SK-N-SH (cell line): ENCODE results near the gene KRT73. TPM values are rescaled to one million over a fixed set of nuclear protein-coding genes. Genes with fewer than 3 reads are reported as not detected.

ENCODE experiments used
- CTCF ChIA-PET: fragments of 300-600, 350-600 bp; formaldehyde crosslinking; extraction: SDS; loops from one replicate; lab custom pipeline; 2021; lab: Yijun Ruan, JAX
- POLR2A ChIA-PET: fragments of 350-600 bp; sonication (Branson Sonifier 250); formaldehyde crosslinking; extraction: SDS; loops from one replicate; lab custom pipeline; 2020; ENCODE audit warnings: antibody characterized with exemption, inconsistent platforms; lab: Yijun Ruan, JAX
- DNase-seq: peaks from one replicate; pipeline ENCODE4 v3.0.0; 2012
- H2AFZ ChIP-seq: fragments of 200-600 bp; sonication (generic); 2 replicates; pipeline ENCODE4 v1.8.1; 2016; ENCODE audit warnings: antibody characterized with exemption, mild to moderate bottlenecking, low read depth
- H3F3A ChIP-seq: fragments of 200-600 bp; sonication (generic); replicated peaks from 2 replicates; pipeline ENCODE3; 2016; ENCODE audit warnings: antibody characterized with exemption, mild to moderate bottlenecking; ENCODE audit not compliant: insufficient read depth
- H3K27ac ChIP-seq, 2 experiments: fragments of 200-500 bp in 1 of 2; fragments of 200-600 bp in 1 of 2; sonication (Bioruptor generic) in 1 of 2; sonication (generic), shearing (Covaris generic) in 1 of 2; 2 replicates each; pipeline versions ENCODE4 v1.5.1 to v1.6.1; 2014 to 2016; ENCODE audit warnings: low read depth in 2 of 2, inconsistent platforms in 1 of 2, low read length in 1 of 2, mild to moderate bottlenecking in 1 of 2, mixed read lengths in 1 of 2
- H3K27me3 ChIP-seq: fragments of 200-600 bp; sonication (generic), shearing (Covaris generic); 2 replicates; pipeline ENCODE4 v1.6.1; 2016; ENCODE audit warnings: mixed run types; ENCODE audit not compliant: insufficient read depth
- H3K36me3 ChIP-seq, 2 experiments: fragments of 200-500 bp in 1 of 2; fragments of 200-600 bp in 1 of 2; sonication (Bioruptor generic) in 1 of 2; sonication (generic) in 1 of 2; replicated peaks in 1 of 2; 2 replicates each; pipeline versions ENCODE3 to v1.5.1; 2014 to 2016; ENCODE audit warnings: low read length in 1 of 2, mild to moderate bottlenecking in 1 of 2; ENCODE audit not compliant: insufficient read depth in 2 of 2, control insufficient read depth in 1 of 2
- H3K4me1 ChIP-seq, 2 experiments: fragments of 200-500 bp in 1 of 2; fragments of 200-600 bp in 1 of 2; sonication (Bioruptor generic) in 1 of 2; sonication (generic), shearing (Covaris generic) in 1 of 2; 2 replicates each; pipeline versions ENCODE4 v1.5.1 to v1.6.1; 2014 to 2016; ENCODE audit warnings: low read depth in 1 of 2, low read length in 1 of 2, mixed run types in 1 of 2; ENCODE audit not compliant: insufficient read depth in 2 of 2, control insufficient read depth in 1 of 2
- H3K4me2 ChIP-seq: fragments of 200-600 bp; sonication (generic), shearing (Covaris generic); 2 replicates; pipeline ENCODE4 v1.6.1; 2017; ENCODE audit warnings: mixed run types
- H3K4me3 ChIP-seq, 2 experiments: fragments of 200-500 bp in 1 of 2; fragments of 200-600 bp in 1 of 2; sonication (Bioruptor generic) in 1 of 2; sonication (generic), shearing (Covaris generic) in 1 of 2; 2 replicates each; pipeline versions ENCODE4 v1.5.1 to v1.8.1; 2014 to 2016; ENCODE audit warnings: low read depth in 2 of 2, inconsistent platforms in 1 of 2, low read length in 1 of 2, mild to moderate bottlenecking in 1 of 2, mixed read lengths in 1 of 2, moderate library complexity in 1 of 2
- H3K79me2 ChIP-seq: fragments of 200-600 bp; sonication (generic); 2 replicates; pipeline ENCODE4 v1.8.1; 2017; ENCODE audit warnings: mild to moderate bottlenecking; ENCODE audit not compliant: insufficient read depth
- H3K9ac ChIP-seq: fragments of 200-600 bp; sonication (generic); 2 replicates; pipeline ENCODE4 v1.6.1; 2017; ENCODE audit warnings: mixed run types
- H3K9me2 ChIP-seq: fragments of 200-600 bp; sonication (generic); 2 replicates; pipeline ENCODE4 v1.6.1; 2017; ENCODE audit warnings: mixed run types
- H3K9me3 ChIP-seq: fragments of 200-600 bp; sonication (generic); 2 replicates; pipeline ENCODE4 v1.6.1; 2017; ENCODE audit warnings: mixed run types, mild to moderate bottlenecking, moderate library complexity
- H4K20me1 ChIP-seq: fragments of 200-600 bp; sonication (generic); 2 replicates; pipeline ENCODE4 v1.6.1; 2017; ENCODE audit warnings: mild to moderate bottlenecking, mixed run types; ENCODE audit not compliant: insufficient read depth
- CHD2 ChIP-seq: fragments of 150-350 bp; IDR thresholded peaks from 2 replicates; pipeline ENCODE4 v1.6.1; 2018; ENCODE audit warnings: low read length; ENCODE audit not compliant: partially characterized antibody
- CTCF ChIP-seq: fragments of 200-600 bp; sonication (generic); IDR thresholded peaks from 2 replicates; pipeline ENCODE4 v1.6.1; 2017; ENCODE audit warnings: antibody characterized with exemption, mild to moderate bottlenecking, moderate library complexity
- ELF1 ChIP-seq: IDR thresholded peaks from 2 replicates; pipeline ENCODE4 v1.4.0; 2012
- EP300 ChIP-seq, 2 experiments: IDR thresholded peaks; 2 replicates each; pipeline versions ENCODE4 v1.4.0 to v1.6.1; 2012; ENCODE audit warnings: borderline replicate concordance in 1 of 2, low read depth in 1 of 2, low read length in 1 of 2
- FOSL2 ChIP-seq: IDR thresholded peaks from 2 replicates; pipeline ENCODE4 v1.4.0; 2012; ENCODE audit warnings: low read depth, mild to moderate bottlenecking, moderate library complexity, borderline replicate concordance
- FOXJ3 ChIP-seq: sonication (generic); formaldehyde crosslinking; IDR thresholded peaks from 2 replicates; pipeline ENCODE4 v1.5.1; 2020; ENCODE audit warnings: mild to moderate bottlenecking, missing genetic modification reagents
- FOXM1 ChIP-seq: IDR thresholded peaks from 2 replicates; pipeline ENCODE4 v1.4.0; 2012; ENCODE audit warnings: low read depth, mild to moderate bottlenecking
- GATA2 ChIP-seq: sonication (generic); formaldehyde crosslinking; IDR thresholded peaks from 2 replicates; pipeline ENCODE4 v1.5.0; 2020; ENCODE audit warnings: mild to moderate bottlenecking, missing genetic modification reagents
- NFIC ChIP-seq: IDR thresholded peaks from 2 replicates; pipeline ENCODE4 v1.4.0; 2012; ENCODE audit warnings: borderline replicate concordance
- NRF1 ChIP-seq: IDR thresholded peaks from 2 replicates; pipeline ENCODE4 v1.6.1; 2012; ENCODE audit warnings: low read depth, mild to moderate bottlenecking, low read length
- POLR2AphosphoS5 ChIP-seq: IDR thresholded peaks from 2 replicates; pipeline ENCODE4 v1.6.1; 2012; ENCODE audit warnings: low read depth, low read length
- RAD21 ChIP-seq: IDR thresholded peaks from 2 replicates; pipeline ENCODE4 v1.6.1; 2012; ENCODE audit warnings: mild to moderate bottlenecking, low read length
- RCOR1 ChIP-seq: fragments of 150-350 bp; IDR thresholded peaks from 2 replicates; pipeline ENCODE4 v1.6.1; 2017; ENCODE audit warnings: antibody characterized with exemption, low read length
- RFX5 ChIP-seq: IDR thresholded peaks from 2 replicates; pipeline ENCODE4 v1.6.1; 2012; ENCODE audit warnings: mild to moderate bottlenecking, improper control_type of control experiment, low read length
- SIN3A ChIP-seq: IDR thresholded peaks from 2 replicates; pipeline ENCODE4 v1.6.1; 2012; ENCODE audit warnings: low read depth, mild to moderate bottlenecking, low read length, moderate library complexity, borderline replicate concordance
- TAF1 ChIP-seq: IDR thresholded peaks from 2 replicates; pipeline ENCODE4 v1.6.1; 2012; ENCODE audit warnings: low read depth, mild to moderate bottlenecking, low read length, moderate library complexity, borderline replicate concordance
- TCF12 ChIP-seq: IDR thresholded peaks from 2 replicates; pipeline ENCODE4 v1.4.0; 2012
- TEAD4 ChIP-seq: IDR thresholded peaks from 2 replicates; pipeline ENCODE4 v1.4.0; 2012; ENCODE audit warnings: mild to moderate bottlenecking, borderline replicate concordance; ENCODE audit not compliant: insufficient read depth
- USF2 ChIP-seq: fragments of 150-350 bp; IDR thresholded peaks from 2 replicates; pipeline ENCODE4 v1.6.1; 2017; ENCODE audit warnings: antibody characterized with exemption, low read length, low read depth, borderline replicate concordance
- YY1 ChIP-seq: IDR thresholded peaks from 2 replicates; pipeline ENCODE4 v1.4.0; 2012; ENCODE audit warnings: low read depth, mild to moderate bottlenecking
- WGBS: methylation state at CpG from one replicate; pipeline ENCODE4 v1.1.6; 2017; ENCODE audit warnings: low lambda C conversion rate; 5-methylcytosine and 5-hydroxymethylcytosine counted together
- polyA plus RNA-seq, 3 experiments: library from polyadenylated mRNA; depleted of rRNA; stranded (reverse); fragments of >200 nt; gene quantifications; 2 replicates each; pipeline ENCODE4 v1.2.3, GENCODE V29; 2012
- TF ChIP-seq, protein P1 (sequence below): fragments of 150-350 bp; IDR thresholded peaks from 2 replicates; pipeline ENCODE4 v1.6.1; 2016; ENCODE audit warnings: mild to moderate bottlenecking, low read depth, low read length
- TF ChIP-seq, protein P2 (sequence below): IDR thresholded peaks from 2 replicates; pipeline ENCODE4 v1.6.1; 2012; ENCODE audit warnings: mild to moderate bottlenecking, low read depth, low read length, moderate library complexity

Gene KRT73
- polyA plus RNA-seq, 1 of the 3 experiments (the other 2 are of a cell fraction): not detected

DNA sequence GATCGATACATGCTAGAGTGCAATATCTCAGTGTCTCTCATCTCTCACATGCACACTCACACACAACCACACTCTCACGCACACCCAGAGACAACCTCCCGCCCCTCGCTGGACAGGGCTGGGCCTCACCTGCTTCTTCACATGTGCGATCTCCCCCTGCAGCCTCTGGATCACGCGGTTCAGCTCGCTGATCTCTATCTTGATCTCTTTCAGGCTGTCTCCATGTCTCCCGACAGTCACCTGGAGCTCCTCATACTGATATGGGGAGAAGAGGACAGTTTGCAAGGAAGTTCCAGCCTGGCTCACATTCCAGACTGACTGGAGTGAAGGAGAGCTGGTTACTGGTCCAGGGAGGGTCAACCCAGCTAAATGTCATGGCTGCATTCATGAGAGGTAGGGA lies 29.2 kb upstream of the KRT73 start:
- H3K36me3 ChIP-seq: no peaks in the 10 kb centered on the region
- H3K27ac ChIP-seq: no peak overlapping the region
- 25% methylated on average over 9 of the region's 9 CpGs for WGBS
- H4K20me1 ChIP-seq: no peaks in the 10 kb centered on the region
- no peaks in the 10 kb centered on the region for H3F3A ChIP-seq
- ChIA-PET POLR2A (no interaction called here), CTCF (no interaction called here)
- TF ChIP-seq NFIC (no peak), EP300 (IDR thresholded peaks at IDR 0.05; ENCODE audit: borderline replicate concordance in 1 of 2, low read depth in 1 of 2, low read length in 1 of 2) (no peak), ELF1 (no peak), RCOR1 (no peak), CTCF (no peak), TCF12 (no peak), NRF1 (no peak), SIN3A (no peak), TAF1 (no peak), RAD21 (no peak), CHD2 (no peak), FOSL2 (no peak), YY1 (no peak), FOXM1 (no peak), TEAD4 (no peak), USF2 (no peak), GATA2 (CRISPR knock-in tag) (no peak)
- H3K9me3 ChIP-seq: no peaks in the 10 kb centered on the region
- H3K9ac ChIP-seq: no peak overlapping the region
- H3K9me2 ChIP-seq: no peaks in the 10 kb centered on the region
- no peak overlapping the region for H3K4me2 ChIP-seq
- DNase-seq: no peak
- H3K79me2 ChIP-seq: no peaks in the 10 kb centered on the region
- no peaks in the 10 kb centered on the region for H3K4me1 ChIP-seq
- H2AFZ ChIP-seq: no peak overlapping the region
- H3K4me3 ChIP-seq: no peak overlapping the region
- peaks cover 57% of the 10 kb centered on the region for H3K27me3 ChIP-seq

- Histone ChIP-seq H2AFZ (no peak overlapping the region), H3K27me3 (peaks cover 66% of the 10 kb centered on the region), H3K79me2 (no peaks in the 10 kb centered on the region), H3K4me2 (no peak overlapping the region), H4K20me1 (no peaks in the 10 kb centered on the region), H3F3A (no peaks in the 10 kb centered on the region), H3K9me2 (no peaks in the 10 kb centered on the region), H3K9me3 (no peaks in the 10 kb centered on the region), H3K9ac (no peak overlapping the region), H3K36me3 (no peaks in the 10 kb centered on the region), H3K4me1 (no peaks in the 10 kb centered on the region), H3K4me3 (no peak overlapping the region), H3K27ac (no peak overlapping the region)
- TF ChIP-seq POLR2AphosphoS5 (no peak), RFX5 (no peak), RAD21 (no peak), FOSL2 (no peak), FOXJ3 (CRISPR knock-in tag) (no peak)
- TF ChIP-seq, protein P1, sequence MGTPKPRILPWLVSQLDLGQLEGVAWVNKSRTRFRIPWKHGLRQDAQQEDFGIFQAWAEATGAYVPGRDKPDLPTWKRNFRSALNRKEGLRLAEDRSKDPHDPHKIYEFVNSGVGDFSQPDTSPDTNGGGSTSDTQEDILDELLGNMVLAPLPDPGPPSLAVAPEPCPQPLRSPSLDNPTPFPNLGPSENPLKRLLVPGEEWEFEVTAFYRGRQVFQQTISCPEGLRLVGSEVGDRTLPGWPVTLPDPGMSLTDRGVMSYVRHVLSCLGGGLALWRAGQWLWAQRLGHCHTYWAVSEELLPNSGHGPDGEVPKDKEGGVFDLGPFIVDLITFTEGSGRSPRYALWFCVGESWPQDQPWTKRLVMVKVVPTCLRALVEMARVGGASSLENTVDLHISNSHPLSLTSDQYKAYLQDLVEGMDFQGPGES: no peak
- TF ChIP-seq, protein P2, sequence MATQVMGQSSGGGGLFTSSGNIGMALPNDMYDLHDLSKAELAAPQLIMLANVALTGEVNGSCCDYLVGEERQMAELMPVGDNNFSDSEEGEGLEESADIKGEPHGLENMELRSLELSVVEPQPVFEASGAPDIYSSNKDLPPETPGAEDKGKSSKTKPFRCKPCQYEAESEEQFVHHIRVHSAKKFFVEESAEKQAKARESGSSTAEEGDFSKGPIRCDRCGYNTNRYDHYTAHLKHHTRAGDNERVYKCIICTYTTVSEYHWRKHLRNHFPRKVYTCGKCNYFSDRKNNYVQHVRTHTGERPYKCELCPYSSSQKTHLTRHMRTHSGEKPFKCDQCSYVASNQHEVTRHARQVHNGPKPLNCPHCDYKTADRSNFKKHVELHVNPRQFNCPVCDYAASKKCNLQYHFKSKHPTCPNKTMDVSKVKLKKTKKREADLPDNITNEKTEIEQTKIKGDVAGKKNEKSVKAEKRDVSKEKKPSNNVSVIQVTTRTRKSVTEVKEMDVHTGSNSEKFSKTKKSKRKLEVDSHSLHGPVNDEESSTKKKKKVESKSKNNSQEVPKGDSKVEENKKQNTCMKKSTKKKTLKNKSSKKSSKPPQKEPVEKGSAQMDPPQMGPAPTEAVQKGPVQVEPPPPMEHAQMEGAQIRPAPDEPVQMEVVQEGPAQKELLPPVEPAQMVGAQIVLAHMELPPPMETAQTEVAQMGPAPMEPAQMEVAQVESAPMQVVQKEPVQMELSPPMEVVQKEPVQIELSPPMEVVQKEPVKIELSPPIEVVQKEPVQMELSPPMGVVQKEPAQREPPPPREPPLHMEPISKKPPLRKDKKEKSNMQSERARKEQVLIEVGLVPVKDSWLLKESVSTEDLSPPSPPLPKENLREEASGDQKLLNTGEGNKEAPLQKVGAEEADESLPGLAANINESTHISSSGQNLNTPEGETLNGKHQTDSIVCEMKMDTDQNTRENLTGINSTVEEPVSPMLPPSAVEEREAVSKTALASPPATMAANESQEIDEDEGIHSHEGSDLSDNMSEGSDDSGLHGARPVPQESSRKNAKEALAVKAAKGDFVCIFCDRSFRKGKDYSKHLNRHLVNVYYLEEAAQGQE: no peak
- ChIA-PET POLR2A (no interaction called here), CTCF (interaction anchor here (0.7 kb wide), 1 partner anchor 334 kb away, joined by 3 read pairs; no protein-coding TSS in a partner anchor)
- no peak for DNase-seq
- 43% methylated on average over 11 of the region's 12 CpGs for WGBS
These were observed 28.3 kb upstream of the KRT73 start for GRCh38 chr12:52646613-52647012.
